A673 (cell line): ENCODE measurements around the gene IL4. TPM values are rescaled to one million over a fixed set of nuclear protein-coding genes. Genes with fewer than 3 reads are reported as not detected.

Experiments
- BruUV-seq: library from RNA; stranded (reverse); fragments of 400-500 nt; replicated peaks from 2 replicates; lab custom pipeline; 2021; lab: Mats Ljungman, UMichigan
- CTCF ChIA-PET: fragments of 300-600 bp; sonication (Branson Sonifier 250); formaldehyde crosslinking; loops from one replicate; lab custom pipeline; 2022; ENCODE audit warnings: antibody characterized with exemption; lab: Charles Lee
- POLR2A ChIA-PET: fragments of 300-600 bp; sonication (Branson Sonifier 250); formaldehyde crosslinking; loops from one replicate; lab custom pipeline; 2022; ENCODE audit warnings: antibody characterized with exemption; ENCODE audit not compliant: low non-redundant PET; lab: Charles Lee
- DNase-seq: peaks from one replicate; pipeline ENCODE4 v3.0.0-alpha.2; 2015; ENCODE audit warnings: low spot score
- H3K27ac ChIP-seq: fragments of 200-600 bp; sonication (generic); 2 replicates; pipeline ENCODE4 v1.5.1; 2016; ENCODE audit warnings: mixed run types, low read depth, mild to moderate bottlenecking, mixed read lengths, antibody characterized with exemption, low read length; ENCODE audit not compliant: poor library complexity, severe bottlenecking
- H3K27me3 ChIP-seq: fragments of 200-600 bp; sonication (generic); replicated peaks from 2 replicates; pipeline ENCODE4 v1.6.1; 2017; ENCODE audit warnings: mixed run types, low read depth, mild to moderate bottlenecking, mixed read lengths, antibody characterized with exemption, low read length; ENCODE audit not compliant: insufficient read depth, poor library complexity
- H3K36me3 ChIP-seq: fragments of 200-600 bp; sonication (generic); 2 replicates; pipeline ENCODE4 v1.6.1; 2016; ENCODE audit warnings: mixed run types, mild to moderate bottlenecking, mixed read lengths, antibody characterized with exemption, low read length; ENCODE audit not compliant: insufficient read depth, poor library complexity, severe bottlenecking
- H3K4me1 ChIP-seq: fragments of 200-600 bp; sonication (generic); 2 replicates; pipeline ENCODE4 v1.6.1; 2017; ENCODE audit warnings: mixed run types, mild to moderate bottlenecking, mixed read lengths, antibody characterized with exemption, low read length; ENCODE audit not compliant: insufficient read depth, poor library complexity, severe bottlenecking
- H3K4me3 ChIP-seq: fragments of 200-600 bp; sonication (generic); 2 replicates; pipeline ENCODE4 v1.5.1; 2016; ENCODE audit warnings: low read depth, mixed run types, mild to moderate bottlenecking, mixed read lengths, low read length; ENCODE audit not compliant: poor library complexity, severe bottlenecking
- H3K9me3 ChIP-seq: fragments of 200-600 bp; sonication (generic); 2 replicates; pipeline ENCODE4 v1.6.1; 2016; ENCODE audit warnings: mixed run types, low read depth, mild to moderate bottlenecking, mixed read lengths, antibody characterized with exemption, low read length; ENCODE audit not compliant: poor library complexity, severe bottlenecking
- CTCF ChIP-seq: fragments of 300-800, 200-600 bp; sonication (generic); conservative IDR thresholded peaks from 2 replicates; pipeline ENCODE4 v1.5.1; 2017; ENCODE audit warnings: low read depth, mild to moderate bottlenecking, antibody characterized with exemption, low read length, moderate library complexity, mixed read lengths
- EZH2 ChIP-seq: fragments of 200-600 bp; sonication (generic); IDR thresholded peaks from 2 replicates; pipeline ENCODE4 v1.6.1; 2017; ENCODE audit warnings: borderline replicate concordance, low read depth, mild to moderate bottlenecking, mixed read lengths, antibody characterized with exemption, low read length; ENCODE audit not compliant: poor library complexity, severe bottlenecking
- intact Hi-C: fragments of 100-400 bp; cut with micrococcal nuclease; formaldehyde crosslinking; loops from one replicate; pipeline ENCODE4 v1.10.0; 2022; ENCODE audit not compliant: unreplicated experiment
- total RNA-seq: library from RNA; stranded (reverse); gene quantifications from 2 replicates; pipeline ENCODE4 v1.2.3, GENCODE V29; 2021

Gene IL4
- total RNA-seq, 1 experiment from 2014 or later: not detected

- Histone ChIP-seq H3K27me3 (no peaks in the 10 kb centered on the region), H3K4me1 (no peaks in the 10 kb centered on the region), H3K9me3 (no peaks in the 10 kb centered on the region), H3K27ac (no peak overlapping the region), H3K4me3 (no peak overlapping the region), H3K36me3 (peaks cover 21% of the 10 kb centered on the region)
- CTCF ChIA-PET: no interaction called here
- POLR2A ChIA-PET: interaction anchor here (0.6 kb wide), 1 partner anchor 384 kb away, joined by 3 read pairs; no protein-coding TSS in a partner anchor
- no peak for DNase-seq
- TF ChIP-seq EZH2: no peak
- no peak for TF ChIP-seq CTCF
- BruUV-seq: no TSS peak
- intact Hi-C loops: no loop called here
Observed at GRCh38 chr5:132641841-132642240, 31.9 kb upstream of the IL4 start.

GRCh38 chr5:132644177-132644576 lies 29.6 kb upstream of the IL4 start:
- BruUV-seq: no TSS peak
- intact Hi-C loops: no loop called here
- Histone ChIP-seq H3K9me3 (no peaks in the 10 kb centered on the region), H3K4me3 (no peak overlapping the region), H3K36me3 (peaks cover 14% of the 10 kb centered on the region), H3K27me3 (no peaks in the 10 kb centered on the region), H3K4me1 (no peaks in the 10 kb centered on the region), H3K27ac (no peak overlapping the region)
- no peak for DNase-seq
- ChIA-PET CTCF (no interaction called here), POLR2A (no interaction called here)
- TF ChIP-seq EZH2: no peak
- TF ChIP-seq CTCF: no peak

- POLR2A ChIA-PET: no interaction called here
- intact Hi-C loops: no loop called here
- CTCF ChIA-PET: no interaction called here
- no peak for TF ChIP-seq EZH2
- no peak for TF ChIP-seq CTCF
- Histone ChIP-seq H3K27me3 (no peaks in the 10 kb centered on the region), H3K4me3 (no peak overlapping the region), H3K9me3 (no peaks in the 10 kb centered on the region), H3K27ac (no peak overlapping the region), H3K4me1 (no peaks in the 10 kb centered on the region), H3K36me3 (peaks cover 4% of the 10 kb centered on the region)
- no TSS peak for BruUV-seq
- DNase-seq: no peak
Observed at GRCh38 chr5:132646583-132647266, 27.1 kb upstream of the IL4 start.
